OCI-LY3 (cell line): Measurements from ENCODE around the gene CCDC38.

Experiments
- CTCF ChIP-seq: fragments of 200-600, 300-600 bp; sonication (generic); IDR thresholded peaks from 2 replicates; pipeline ENCODE4 v1.5.1; 2014; ENCODE audit warnings: antibody characterized with exemption, low read length, low read depth
- EZH2phosphoT487 ChIP-seq: fragments of 200-600 bp; shearing (Covaris generic); IDR thresholded peaks from 2 replicates; pipeline ENCODE4 v1.6.1; 2018; ENCODE audit warnings: antibody characterized with exemption, mixed run types, low read depth

GRCh38 chr12:95881331-95881955, 61.0 kb downstream of the CCDC38 start:
- TF ChIP-seq CTCF (no peak), EZH2phosphoT487 (no peak)
